HG03280 (cell line): Measurements from ENCODE around the gene SETD5.

Experiments
- ATAC-seq: cut with Tn5 transposase; IDR thresholded peaks from one replicate; pipeline ENCODE4 v1.9.1; 2021; ENCODE audit warnings: mild to moderate bottlenecking, moderate library complexity; ENCODE audit not compliant: unreplicated experiment

Gene SETD5

DNA sequence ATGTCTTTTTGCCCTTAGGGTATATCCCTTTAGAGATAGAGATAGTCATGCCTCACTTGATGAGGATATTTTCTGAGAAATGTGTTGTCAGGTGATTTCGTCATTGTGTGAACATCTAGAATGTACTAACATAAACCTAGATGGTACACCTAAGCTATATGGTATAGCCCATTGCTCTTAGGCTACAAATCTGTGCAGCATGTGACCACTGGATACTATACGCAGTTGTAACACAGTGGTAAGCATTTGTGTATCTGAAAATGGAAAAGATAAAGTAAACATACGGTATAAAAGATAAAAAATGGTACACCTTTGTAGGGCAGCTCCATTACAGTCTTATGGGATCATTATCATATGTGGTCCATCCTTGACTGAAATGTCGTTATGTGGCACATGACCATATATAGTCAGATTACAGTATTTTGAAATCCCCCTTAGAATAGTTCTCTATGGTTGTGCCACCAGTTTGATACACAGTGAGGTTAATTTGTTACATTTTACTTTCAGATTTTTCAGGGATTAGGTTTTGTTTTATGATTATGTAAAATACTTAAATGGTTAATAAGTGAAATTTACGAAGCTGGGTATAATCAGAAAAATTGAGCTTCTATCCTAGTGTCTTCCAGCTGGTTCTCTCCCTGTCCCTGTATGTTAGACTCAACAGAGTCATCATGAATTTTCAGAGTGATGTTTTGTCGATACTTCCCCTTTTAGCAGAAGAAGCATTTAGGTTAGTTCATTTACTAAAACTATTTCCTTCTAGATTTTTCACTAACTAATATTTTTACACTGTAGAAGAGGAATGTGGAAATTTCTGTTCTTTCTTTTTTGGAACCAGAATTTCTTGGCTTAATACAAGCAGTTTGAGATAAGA is 12.8 kb downstream of the SETD5 start:
- no peak for ATAC-seq

GRCh38 chr3:9411302-9411701 is 13.9 kb downstream of the SETD5 start:
- no peak for ATAC-seq

- ATAC-seq = no peak
These were observed 14.9 kb downstream of the SETD5 start for GRCh38 chr3:9412293-9412692.

DNA sequence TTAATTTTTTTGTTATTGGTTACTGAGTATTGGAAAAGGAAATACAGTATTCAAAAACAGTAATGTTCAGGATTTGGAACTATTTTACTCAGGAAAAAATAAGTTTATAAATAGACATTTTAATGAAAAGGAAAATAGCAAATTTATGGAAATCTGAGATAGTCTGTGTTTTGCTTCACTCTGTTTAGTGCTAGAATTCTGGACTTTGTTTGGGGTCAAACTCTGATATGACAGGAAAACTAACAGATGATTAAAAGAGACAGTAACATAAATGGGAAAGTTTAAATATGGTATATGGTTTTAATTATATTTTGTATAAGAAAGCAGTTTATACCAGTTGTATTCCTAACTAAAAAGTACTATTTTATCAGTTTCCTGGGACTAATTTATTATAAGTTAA is 17.4 kb downstream of the SETD5 start:
- ATAC-seq = no peak

DNA sequence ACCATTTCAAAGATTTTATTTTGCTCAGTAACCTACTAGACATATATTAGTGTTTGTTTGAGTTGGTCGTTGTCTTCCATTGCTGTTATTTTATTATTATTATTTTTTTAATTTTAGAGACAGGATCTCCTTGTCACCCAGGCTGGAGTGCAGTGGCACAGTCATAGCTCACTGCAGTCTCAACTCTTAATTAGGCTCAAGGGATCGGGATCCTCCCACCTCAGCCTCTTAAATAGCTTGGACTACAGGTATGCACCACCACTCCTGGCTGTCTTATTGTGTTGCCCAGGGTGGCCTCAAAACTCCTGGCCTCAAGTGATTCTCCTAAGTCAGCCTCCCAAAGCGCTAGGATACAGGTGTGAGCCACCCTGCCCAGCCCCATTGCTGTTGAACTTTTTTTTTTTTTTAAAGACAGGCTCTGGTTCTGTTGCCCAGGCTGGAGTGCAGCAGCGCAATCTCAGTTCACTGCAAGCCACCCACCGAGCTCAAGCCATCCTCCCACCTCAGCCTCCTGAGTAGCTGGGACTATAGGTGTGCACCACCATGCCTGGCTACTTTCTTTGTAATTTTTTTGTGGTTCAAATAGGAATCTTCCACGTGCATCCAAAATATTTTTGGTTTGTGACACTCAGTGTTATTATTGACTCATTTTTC is 18.2 kb downstream of the SETD5 start:
- no peak for ATAC-seq

DNA sequence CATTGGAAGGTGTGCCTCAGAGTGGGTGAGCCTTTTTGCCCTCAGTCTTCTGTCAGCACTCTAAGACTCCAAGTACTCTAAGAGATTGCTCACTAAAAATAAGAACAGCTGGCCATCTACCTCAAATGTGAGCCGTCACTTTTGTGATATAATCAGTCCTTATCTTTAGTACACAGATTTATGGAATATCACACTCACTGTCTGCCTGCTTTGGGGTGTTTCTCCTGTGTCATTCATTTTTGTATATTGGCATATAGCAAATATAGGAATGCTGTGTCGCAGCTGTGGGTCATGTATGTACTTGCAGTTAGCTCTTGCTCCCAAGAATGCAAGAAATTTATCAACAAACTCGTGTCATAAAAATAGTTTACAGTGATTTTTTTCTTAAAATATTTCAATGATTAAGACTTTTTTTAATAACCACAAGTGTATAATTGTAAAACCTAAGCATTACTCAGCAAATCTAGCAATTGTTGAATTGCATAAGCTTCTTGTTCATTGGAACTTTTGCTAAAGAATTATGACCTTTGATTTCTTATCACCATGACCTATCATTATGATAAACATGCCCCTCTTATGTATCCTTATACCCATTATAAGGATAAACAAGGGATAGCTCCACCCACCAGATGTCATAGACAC is 18.8 kb downstream of the SETD5 start:
- no peak for ATAC-seq

GRCh38 chr3:9420850-9421549 is 23.6 kb downstream of the SETD5 start:
- ATAC-seq = no peak

DNA sequence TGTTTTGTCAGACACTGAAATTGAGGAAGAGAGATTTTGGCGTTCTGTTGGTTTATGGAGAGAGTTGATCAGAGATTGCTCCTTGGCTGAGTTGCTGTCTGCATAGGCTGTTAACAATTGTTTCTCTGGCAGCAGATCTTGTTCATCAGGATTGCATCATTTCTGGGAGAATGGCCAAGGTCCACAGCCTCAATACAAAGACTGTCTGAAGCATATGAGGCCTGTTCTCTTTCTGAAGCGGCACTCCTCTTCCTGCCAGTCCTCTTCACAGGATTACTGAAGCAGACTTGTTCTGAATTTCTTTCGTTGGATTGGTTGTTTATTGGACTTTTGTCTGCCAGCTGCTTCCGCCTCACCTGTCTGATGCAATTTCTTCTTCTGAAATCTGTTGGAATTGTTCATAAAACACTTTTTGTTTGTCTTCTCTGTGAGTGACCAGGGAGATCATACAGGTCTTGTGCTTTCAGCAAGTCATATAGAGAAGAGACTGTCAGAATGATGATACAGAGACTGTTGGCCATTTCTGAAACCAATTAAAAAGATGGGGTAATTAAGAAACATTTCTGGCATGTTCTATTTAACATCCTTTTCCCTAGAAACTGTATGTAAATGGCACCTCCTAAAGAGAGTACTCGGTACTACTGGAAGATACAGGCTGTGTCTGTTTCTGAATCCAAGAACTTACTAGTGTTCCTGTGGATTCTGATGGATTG is 25.5 kb downstream of the SETD5 start:
- ATAC-seq = no peak

- no peak for ATAC-seq
These were observed 31.0 kb downstream of the SETD5 start for GRCh38 chr3:9428411-9428810.

- ATAC-seq = no peak
These were observed 33.3 kb downstream of the SETD5 start for GRCh38 chr3:9430733-9431132.

- ATAC-seq = no peak
These were observed 36.5 kb downstream of the SETD5 start for GRCh38 chr3:9433627-9434521.

DNA sequence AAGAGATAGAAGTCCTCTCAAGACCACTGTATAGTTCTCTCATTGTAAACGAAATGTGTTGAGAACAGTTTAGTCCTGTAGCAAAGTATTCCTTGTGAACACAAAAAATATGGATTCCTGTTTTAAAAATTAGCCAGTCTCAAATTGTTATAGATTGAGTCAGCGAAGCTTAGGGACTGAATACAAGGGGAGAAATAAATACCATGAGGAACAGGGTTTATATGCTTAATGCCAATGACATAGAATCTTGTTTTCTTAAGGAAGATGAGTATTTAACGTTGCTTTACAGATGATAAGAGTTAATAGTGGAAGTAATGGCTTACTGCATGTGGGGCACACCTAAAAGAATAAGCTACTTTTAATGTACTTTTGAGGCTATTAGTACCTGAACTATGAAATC is 37.9 kb downstream of the SETD5 start:
- no peak for ATAC-seq

GRCh38 chr3:9439331-9439730 is 41.9 kb downstream of the SETD5 start:
- no peak for ATAC-seq

DNA sequence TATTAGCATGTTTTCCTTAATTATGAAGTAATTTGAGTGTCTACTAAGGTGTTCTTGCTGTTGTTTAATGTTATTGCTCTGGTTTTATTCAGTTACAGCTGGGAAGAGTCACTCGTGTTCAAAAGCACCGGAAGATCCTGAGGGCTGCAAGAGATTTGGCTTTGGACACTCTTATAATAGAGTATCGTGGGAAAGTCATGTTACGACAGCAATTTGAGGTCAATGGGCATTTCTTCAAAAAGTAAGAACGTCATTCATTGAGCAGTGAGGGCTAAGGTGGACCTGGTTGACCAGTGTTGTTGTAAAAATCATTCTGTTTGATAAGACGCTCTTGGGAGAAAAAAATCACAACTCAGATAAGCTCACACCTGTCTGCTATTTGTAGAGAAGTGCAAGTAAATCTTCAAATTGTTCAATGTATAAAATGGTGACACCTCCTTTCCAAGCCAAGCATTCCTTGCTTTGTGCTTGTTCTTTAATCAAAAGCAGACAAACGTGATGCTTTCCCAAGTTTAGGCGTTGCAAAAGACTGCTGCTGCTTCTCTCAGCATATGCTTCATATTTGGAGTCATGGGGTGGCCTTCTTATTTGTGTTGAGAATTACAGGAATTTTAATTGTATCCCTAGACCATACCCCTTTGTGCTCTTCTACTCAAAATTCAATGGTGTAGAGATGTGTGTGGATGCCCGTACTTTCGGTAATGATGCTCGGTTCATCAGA is 44.2 kb downstream of the SETD5 start:
- ATAC-seq = no peak

DNA sequence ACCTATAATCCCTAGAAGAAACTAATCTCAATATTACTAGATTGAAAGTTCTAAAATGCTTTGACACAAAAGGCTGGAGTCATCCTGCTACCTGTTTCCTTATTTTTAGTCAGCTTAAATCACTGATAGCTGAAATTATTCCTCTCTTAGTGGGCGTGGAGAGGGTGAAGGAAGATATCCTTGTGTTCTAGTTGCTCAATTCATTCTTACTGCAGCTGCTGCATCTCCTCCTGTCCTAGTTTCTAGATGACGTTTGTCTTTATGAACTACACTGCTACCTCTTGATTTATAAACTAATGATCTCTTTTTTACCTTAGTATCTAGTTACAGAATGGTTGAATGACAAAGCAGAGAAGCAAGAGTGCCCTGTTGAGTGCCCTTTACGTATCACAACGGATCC is 50.7 kb downstream of the SETD5 start:
- ATAC-seq = no peak

- ATAC-seq = no peak
These were observed 51.2 kb downstream of the SETD5 start for GRCh38 chr3:9448643-9449042.

GRCh38 chr3:9450126-9450525 is 52.7 kb downstream of the SETD5 start:
- no peak for ATAC-seq

DNA sequence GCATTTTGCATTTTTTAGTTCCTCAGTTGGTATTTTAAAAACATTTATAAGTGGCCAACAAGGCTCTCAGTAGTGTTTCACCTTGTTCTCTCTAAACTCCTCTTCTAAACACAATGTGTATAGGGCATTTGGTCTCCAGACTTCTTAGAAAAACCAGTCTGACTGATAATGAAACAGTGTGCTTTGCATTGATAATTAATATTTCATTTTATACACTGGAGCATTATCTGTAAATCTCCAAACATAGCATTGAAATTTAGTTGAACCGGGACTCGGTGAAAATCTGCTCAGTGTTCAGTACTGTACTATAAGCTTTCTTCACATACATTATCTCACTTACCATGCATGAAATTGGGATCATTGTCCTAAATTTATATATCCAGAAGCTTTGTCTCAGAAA is 53.6 kb downstream of the SETD5 start:
- no peak for ATAC-seq

GRCh38 chr3:9452417-9452816 is 55.0 kb downstream of the SETD5 start:
- no peak for ATAC-seq
